ENCODE results near the gene IGSF9. TPM values are rescaled to one million over a fixed set of nuclear protein-coding genes. Genes with fewer than 3 reads are reported as not detected.

The IGSF9 gene
- total RNA-seq, result not detected

- H3K36me3 Mint-ChIP-seq (ENCODE audit: low read depth), result no peaks in the 10 kb centered on the region
- peak within 1 kb of the TSS; percentile 68 for H3K4me3 Mint-ChIP-seq
- no peak within 1 kb of the TSS for H3K27ac Mint-ChIP-seq
- H3K9me3 Mint-ChIP-seq, result no peaks in the 10 kb centered on the region
- peaks cover 35% of the 10 kb centered on the region for H3K27me3 Mint-ChIP-seq
- peak; percentile 74 for ATAC-seq (replicated peaks)
- peaks cover 8% of the 10 kb centered on the region for H3K4me1 Mint-ChIP-seq
Measured at GRCh38 chr1:159945483-159946241, at the start of gene IGSF9. IGSF9 (minus strand) TSS chr1:159945613; CDS start chr1:159943454, 2,159 bp downstream.

- no peak overlapping the region for H3K27ac Mint-ChIP-seq
- H3K36me3 Mint-ChIP-seq (ENCODE audit: low read depth), result no peaks in the 10 kb centered on the region
- no peak for ATAC-seq (replicated peaks)
- H3K4me1 Mint-ChIP-seq, result peaks cover 5% of the 10 kb centered on the region
- H3K4me3 Mint-ChIP-seq, result no peak overlapping the region
- H3K27me3 Mint-ChIP-seq, result peaks cover 12% of the 10 kb centered on the region
- no peaks in the 10 kb centered on the region for H3K9me3 Mint-ChIP-seq
Measured at GRCh38 chr1:159994896-159995295, 49.5 kb upstream of the IGSF9 start.

GRCh38 chr1:159993911-159994310, 48.5 kb upstream of the IGSF9 start:
- no peak overlapping the region for H3K27ac Mint-ChIP-seq
- peaks cover 12% of the 10 kb centered on the region for H3K27me3 Mint-ChIP-seq
- H3K4me1 Mint-ChIP-seq, result peaks cover 5% of the 10 kb centered on the region
- no peak for ATAC-seq (replicated peaks)
- no peaks in the 10 kb centered on the region for H3K36me3 Mint-ChIP-seq (ENCODE audit: low read depth)
- H3K9me3 Mint-ChIP-seq, result no peaks in the 10 kb centered on the region
- no peak overlapping the region for H3K4me3 Mint-ChIP-seq

GRCh38 chr1:159992161-159992560, 46.7 kb upstream of the IGSF9 start:
- no peaks in the 10 kb centered on the region for H3K9me3 Mint-ChIP-seq

GRCh38 chr1:159991513-159991912, 46.1 kb upstream of the IGSF9 start:
- Mint-ChIP-seq H3K27ac (no peak overlapping the region), H3K36me3 (ENCODE audit: low read depth) (no peaks in the 10 kb centered on the region), H3K27me3 (peaks cover 16% of the 10 kb centered on the region), H3K4me1 (peaks cover 5% of the 10 kb centered on the region), H3K9me3 (no peaks in the 10 kb centered on the region), H3K4me3 (peak overlapping the region; percentile 41)
- peak; percentile 70 for ATAC-seq (replicated peaks)

More at GRCh38 chr1:159992161-159992560, 46.7 kb upstream of the IGSF9 start:
- H3K27me3 Mint-ChIP-seq, result peaks cover 13% of the 10 kb centered on the region
- ATAC-seq (replicated peaks), result no peak
- H3K4me1 Mint-ChIP-seq, result peaks cover 5% of the 10 kb centered on the region
- no peaks in the 10 kb centered on the region for H3K36me3 Mint-ChIP-seq (ENCODE audit: low read depth)
- no peak overlapping the region for H3K27ac Mint-ChIP-seq
- no peak overlapping the region for H3K4me3 Mint-ChIP-seq

- Mint-ChIP-seq H3K27me3 (peaks cover 20% of the 10 kb centered on the region), H3K36me3 (ENCODE audit: low read depth) (no peaks in the 10 kb centered on the region), H3K27ac (no peak overlapping the region), H3K4me1 (peaks cover 5% of the 10 kb centered on the region), H3K9me3 (no peaks in the 10 kb centered on the region), H3K4me3 (no peak overlapping the region)
- no peak for ATAC-seq (replicated peaks)
Measured at GRCh38 chr1:159990005-159990404, 44.6 kb upstream of the IGSF9 start.

- H3K27ac Mint-ChIP-seq, result no peak overlapping the region
- no peak for ATAC-seq (replicated peaks)
- H3K4me1 Mint-ChIP-seq, result peaks cover 5% of the 10 kb centered on the region
- no peaks in the 10 kb centered on the region for H3K36me3 Mint-ChIP-seq (ENCODE audit: low read depth)
- no peaks in the 10 kb centered on the region for H3K9me3 Mint-ChIP-seq
- H3K27me3 Mint-ChIP-seq, result peaks cover 20% of the 10 kb centered on the region
- no peak overlapping the region for H3K4me3 Mint-ChIP-seq
Measured at GRCh38 chr1:159989581-159989980, 44.2 kb upstream of the IGSF9 start.

GRCh38 chr1:159988006-159988405, 42.6 kb upstream of the IGSF9 start:
- Mint-ChIP-seq H3K36me3 (ENCODE audit: low read depth) (no peaks in the 10 kb centered on the region), H3K4me3 (no peak overlapping the region), H3K4me1 (peaks cover 5% of the 10 kb centered on the region), H3K9me3 (no peaks in the 10 kb centered on the region), H3K27ac (no peak overlapping the region), H3K27me3 (peaks cover 23% of the 10 kb centered on the region)
- no peak for ATAC-seq (replicated peaks)

- Mint-ChIP-seq H3K4me3 (no peak overlapping the region), H3K27me3 (peaks cover 21% of the 10 kb centered on the region), H3K9me3 (no peaks in the 10 kb centered on the region), H3K27ac (no peak overlapping the region), H3K36me3 (ENCODE audit: low read depth) (no peaks in the 10 kb centered on the region), H3K4me1 (peaks cover 5% of the 10 kb centered on the region)
- ATAC-seq (replicated peaks), result no peak
Measured at GRCh38 chr1:159987186-159987585, 41.8 kb upstream of the IGSF9 start.

- Mint-ChIP-seq H3K27ac (no peak overlapping the region), H3K4me3 (no peak overlapping the region), H3K27me3 (peaks cover 25% of the 10 kb centered on the region), H3K9me3 (no peaks in the 10 kb centered on the region), H3K4me1 (peaks cover 5% of the 10 kb centered on the region), H3K36me3 (ENCODE audit: low read depth) (no peaks in the 10 kb centered on the region)
- ATAC-seq (replicated peaks), result no peak
Measured at GRCh38 chr1:159986531-159986930, 41.1 kb upstream of the IGSF9 start.

- Mint-ChIP-seq H3K27me3 (peaks cover 25% of the 10 kb centered on the region), H3K4me1 (peaks cover under 1% of the 10 kb centered on the region), H3K27ac (no peak overlapping the region), H3K36me3 (ENCODE audit: low read depth) (no peaks in the 10 kb centered on the region), H3K9me3 (no peaks in the 10 kb centered on the region), H3K4me3 (no peak overlapping the region)
- ATAC-seq (replicated peaks), result no peak
Measured at GRCh38 chr1:159986093-159986492, 40.7 kb upstream of the IGSF9 start.

- Mint-ChIP-seq H3K4me1 (no peaks in the 10 kb centered on the region), H3K27ac (no peak overlapping the region), H3K27me3 (peaks cover 29% of the 10 kb centered on the region), H3K36me3 (ENCODE audit: low read depth) (no peaks in the 10 kb centered on the region), H3K9me3 (no peaks in the 10 kb centered on the region), H3K4me3 (no peak overlapping the region)
- ATAC-seq (replicated peaks), result no peak
Measured at GRCh38 chr1:159985473-159985872, 40.1 kb upstream of the IGSF9 start.

GRCh38 chr1:159983681-159984080, 38.3 kb upstream of the IGSF9 start:
- no peaks in the 10 kb centered on the region for H3K36me3 Mint-ChIP-seq (ENCODE audit: low read depth)

GRCh38 chr1:159982280-159982679, 36.9 kb upstream of the IGSF9 start:
- ATAC-seq (replicated peaks), result no peak

More at GRCh38 chr1:159983681-159984080, 38.3 kb upstream of the IGSF9 start:
- H3K27ac Mint-ChIP-seq, result no peak overlapping the region
- no peaks in the 10 kb centered on the region for H3K9me3 Mint-ChIP-seq
- no peak for ATAC-seq (replicated peaks)
- H3K4me3 Mint-ChIP-seq, result no peak overlapping the region
- peaks cover 45% of the 10 kb centered on the region for H3K27me3 Mint-ChIP-seq
- H3K4me1 Mint-ChIP-seq, result no peaks in the 10 kb centered on the region

GRCh38 chr1:159981351-159982055, 36.1 kb upstream of the IGSF9 start:
- no peak overlapping the region for H3K27ac Mint-ChIP-seq
- no peaks in the 10 kb centered on the region for H3K36me3 Mint-ChIP-seq (ENCODE audit: low read depth)
- peaks cover 50% of the 10 kb centered on the region for H3K27me3 Mint-ChIP-seq
- H3K4me1 Mint-ChIP-seq, result no peaks in the 10 kb centered on the region
- no peak overlapping the region for H3K4me3 Mint-ChIP-seq
- H3K9me3 Mint-ChIP-seq, result no peaks in the 10 kb centered on the region
- no peak for ATAC-seq (replicated peaks)

More at GRCh38 chr1:159982280-159982679, 36.9 kb upstream of the IGSF9 start:
- Mint-ChIP-seq H3K4me3 (no peak overlapping the region), H3K9me3 (no peaks in the 10 kb centered on the region), H3K36me3 (ENCODE audit: low read depth) (no peaks in the 10 kb centered on the region), H3K4me1 (no peaks in the 10 kb centered on the region), H3K27me3 (peaks cover 48% of the 10 kb centered on the region), H3K27ac (no peak overlapping the region)

All from activated T-helper 17 cell treated with anti-CD3 and anti-CD28 coated beads, Interleukin-2, amount 50 U/mL, for 72 hours (primary cell).